Measurements from ENCODE around the gene DMRT2.

DNA sequence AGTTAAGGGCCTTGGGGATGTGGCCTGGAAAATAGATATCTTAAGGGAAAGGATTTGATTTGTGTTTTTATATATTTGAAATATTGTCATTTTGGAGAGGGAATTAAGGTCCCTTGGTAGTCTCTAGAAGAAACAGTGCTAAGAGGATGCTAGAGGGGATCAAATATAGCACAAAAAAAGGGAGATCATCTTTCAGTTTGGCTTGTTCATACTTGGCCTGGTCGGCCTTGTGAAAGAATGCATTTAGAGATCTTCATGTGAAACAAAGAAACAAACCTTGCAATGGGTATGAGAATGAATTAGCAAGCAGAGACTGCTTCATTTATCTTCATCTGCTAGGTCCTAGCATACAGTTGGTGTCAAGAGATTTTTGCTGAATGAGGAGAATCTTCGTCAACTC is 15.0 kb downstream of the DMRT2 start:
- TF ChIP-seq, protein P1, sequence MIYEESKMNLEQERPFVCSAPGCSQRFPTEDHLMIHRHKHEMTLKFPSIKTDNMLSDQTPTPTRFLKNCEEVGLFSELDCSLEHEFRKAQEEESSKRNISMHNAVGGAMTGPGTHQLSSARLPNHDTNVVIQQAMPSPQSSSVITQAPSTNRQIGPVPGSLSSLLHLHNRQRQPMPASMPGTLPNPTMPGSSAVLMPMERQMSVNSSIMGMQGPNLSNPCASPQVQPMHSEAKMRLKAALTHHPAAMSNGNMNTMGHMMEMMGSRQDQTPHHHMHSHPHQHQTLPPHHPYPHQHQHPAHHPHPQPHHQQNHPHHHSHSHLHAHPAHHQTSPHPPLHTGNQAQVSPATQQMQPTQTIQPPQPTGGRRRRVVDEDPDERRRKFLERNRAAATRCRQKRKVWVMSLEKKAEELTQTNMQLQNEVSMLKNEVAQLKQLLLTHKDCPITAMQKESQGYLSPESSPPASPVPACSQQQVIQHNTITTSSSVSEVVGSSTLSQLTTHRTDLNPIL (CRISPR knock-in tag; IDR thresholded peaks at IDR 0.05; ENCODE audit: low read depth) = no peak
- TF ChIP-seq, protein P2, sequence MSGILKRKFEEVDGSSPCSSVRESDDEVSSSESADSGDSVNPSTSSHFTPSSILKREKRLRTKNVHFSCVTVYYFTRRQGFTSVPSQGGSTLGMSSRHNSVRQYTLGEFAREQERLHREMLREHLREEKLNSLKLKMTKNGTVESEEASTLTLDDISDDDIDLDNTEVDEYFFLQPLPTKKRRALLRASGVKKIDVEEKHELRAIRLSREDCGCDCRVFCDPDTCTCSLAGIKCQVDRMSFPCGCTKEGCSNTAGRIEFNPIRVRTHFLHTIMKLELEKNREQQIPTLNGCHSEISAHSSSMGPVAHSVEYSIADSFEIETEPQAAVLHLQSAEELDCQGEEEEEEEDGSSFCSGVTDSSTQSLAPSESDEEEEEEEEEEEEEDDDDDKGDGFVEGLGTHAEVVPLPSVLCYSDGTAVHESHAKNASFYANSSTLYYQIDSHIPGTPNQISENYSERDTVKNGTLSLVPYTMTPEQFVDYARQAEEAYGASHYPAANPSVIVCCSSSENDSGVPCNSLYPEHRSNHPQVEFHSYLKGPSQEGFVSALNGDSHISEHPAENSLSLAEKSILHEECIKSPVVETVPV (CRISPR knock-in tag; IDR thresholded peaks at IDR 0.05) = no peak
- TF ChIP-seq PPARA (CRISPR knock-in tag; IDR thresholded peaks at IDR 0.05; ENCODE audit: borderline replicate concordance) (no peak), CSDC2 (CRISPR knock-in tag; IDR thresholded peaks at IDR 0.05) (no peak), ARNTL (CRISPR knock-in tag; IDR thresholded peaks at IDR 0.05; ENCODE audit: borderline replicate concordance, low read depth) (no peak), ISL1 (CRISPR knock-in tag; IDR thresholded peaks at IDR 0.05) (no peak), GLIS3 (CRISPR knock-in tag; IDR thresholded peaks at IDR 0.05) (no peak)
